SU-DHL-6 (cell line): ENCODE measurements around the gene SLC43A1.

Source experiments
- H2AFZ ChIP-seq: fragments of 200-600 bp; sonication (generic); 2 replicates; pipeline ENCODE4 v1.6.1; 2014; ENCODE audit warnings: low read depth, mild to moderate bottlenecking, moderate library complexity, mixed read lengths, antibody characterized with exemption, low read length; ENCODE audit not compliant: severe bottlenecking
- H3F3A ChIP-seq: fragments of 200-600 bp; shearing (Covaris generic); 2 replicates; pipeline ENCODE4 v1.6.0; 2016; ENCODE audit warnings: antibody characterized with exemption, mild to moderate bottlenecking; ENCODE audit not compliant: insufficient read depth
- H3K27ac ChIP-seq: fragments of 200-600 bp; sonication (generic); 2 replicates; pipeline ENCODE4 v1.5.1; 2016; ENCODE audit warnings: low read depth, mild to moderate bottlenecking, low read length, moderate library complexity, mixed read lengths
- H3K27me3 ChIP-seq: fragments of 200-600 bp; sonication (generic), shearing (Covaris generic); 2 replicates; pipeline ENCODE4 v1.6.0; 2014; ENCODE audit warnings: mild to moderate bottlenecking, low read length
- H3K36me3 ChIP-seq: fragments of 200-600 bp; sonication (generic); 2 replicates; pipeline ENCODE4 v1.6.1; 2014; ENCODE audit warnings: mild to moderate bottlenecking, low read length, mixed read lengths
- H3K4me2 ChIP-seq: fragments of 300-600, 200-600 bp; shearing (Covaris generic), sonication (generic); 2 replicates; pipeline ENCODE4 v1.6.0; 2014; ENCODE audit warnings: low read length, low read depth, mild to moderate bottlenecking; ENCODE audit not compliant: poor library complexity, severe bottlenecking
- H3K4me3 ChIP-seq: fragments of 200-600 bp; sonication (generic); 2 replicates; pipeline ENCODE4 v1.5.1; 2014; ENCODE audit warnings: antibody characterized with exemption, low read length, mild to moderate bottlenecking, mixed read lengths; ENCODE audit not compliant: insufficient read depth, poor library complexity, severe bottlenecking
- H3K79me2 ChIP-seq: fragments of 200-600 bp; sonication (generic); 2 replicates; pipeline ENCODE4 v1.6.1; 2014; ENCODE audit warnings: mild to moderate bottlenecking, low read length, moderate library complexity; ENCODE audit not compliant: insufficient read depth
- H3K9ac ChIP-seq: fragments of 200-600 bp; sonication (generic); 2 replicates; pipeline ENCODE4 v1.7.0; 2014; ENCODE audit warnings: mild to moderate bottlenecking, low read length
- H3K9me2 ChIP-seq: fragments of 200-600 bp; sonication (generic); replicated peaks from 2 replicates; pipeline ENCODE4 v1.6.1; 2014; ENCODE audit warnings: low read length; ENCODE audit not compliant: insufficient read depth
- H3K9me3 ChIP-seq: fragments of 200-600 bp; sonication (generic); 2 replicates; pipeline ENCODE4 v1.6.1; 2014; ENCODE audit warnings: low read length, mixed read lengths; ENCODE audit not compliant: insufficient read depth
- H4K20me1 ChIP-seq: fragments of 200-600 bp; sonication (generic); 2 replicates; pipeline ENCODE4 v1.6.1; 2014; ENCODE audit warnings: low read depth, mild to moderate bottlenecking, antibody characterized with exemption, low read length, moderate library complexity, mixed read lengths
- CTCF ChIP-seq: fragments of 200-600 bp; sonication (generic); IDR thresholded peaks from one replicate; pipeline ENCODE4 v1.5.1; 2017; ENCODE audit warnings: antibody characterized with exemption, mild to moderate bottlenecking, low read length, moderate library complexity; ENCODE audit not compliant: insufficient read depth, poor library complexity, severe bottlenecking
- EZH2phosphoT487 ChIP-seq: fragments of 200-600 bp; sonication (generic), shearing (Covaris generic); conservative IDR thresholded peaks from 2 replicates; pipeline ENCODE4 v1.6.1; 2018; ENCODE audit warnings: mild to moderate bottlenecking, antibody characterized with exemption, low read length, moderate library complexity, mixed read lengths

The SLC43A1 gene

GRCh38 chr11:57530596-57531507, 15.3 kb upstream of the SLC43A1 start, which contains the start of gene TIMM10:
TIMM10 (minus strand) TSS chr11:57530754; CDS start chr11:57530189, 565 bp downstream.
- peaks cover 25% of the 10 kb centered on the region for H3K79me2 ChIP-seq
- peak within 1 kb of the TSS; percentile 82 for H3K4me2 ChIP-seq
- no peaks in the 10 kb centered on the region for H3K27me3 ChIP-seq
- peak within 1 kb of the TSS; percentile 96 for H2AFZ ChIP-seq
- H3K36me3 ChIP-seq = no peaks in the 10 kb centered on the region
- H3K4me3 ChIP-seq = peak within 1 kb of the TSS; percentile 97
- H4K20me1 ChIP-seq = no peaks in the 10 kb centered on the region; the same call in 1 of the 2 replicates
- H3F3A ChIP-seq = peaks cover 7% of the 10 kb centered on the region; the same call in 1 of the 2 replicates
- H3K9ac ChIP-seq = peak within 1 kb of the TSS; percentile 99
- no peaks in the 10 kb centered on the region for H3K9me3 ChIP-seq
- peak within 1 kb of the TSS; percentile 62 for H3K27ac ChIP-seq
- TF ChIP-seq CTCF = no peak
- TF ChIP-seq EZH2phosphoT487 = no peak
- H3K9me2 ChIP-seq = no peaks in the 10 kb centered on the region

DNA sequence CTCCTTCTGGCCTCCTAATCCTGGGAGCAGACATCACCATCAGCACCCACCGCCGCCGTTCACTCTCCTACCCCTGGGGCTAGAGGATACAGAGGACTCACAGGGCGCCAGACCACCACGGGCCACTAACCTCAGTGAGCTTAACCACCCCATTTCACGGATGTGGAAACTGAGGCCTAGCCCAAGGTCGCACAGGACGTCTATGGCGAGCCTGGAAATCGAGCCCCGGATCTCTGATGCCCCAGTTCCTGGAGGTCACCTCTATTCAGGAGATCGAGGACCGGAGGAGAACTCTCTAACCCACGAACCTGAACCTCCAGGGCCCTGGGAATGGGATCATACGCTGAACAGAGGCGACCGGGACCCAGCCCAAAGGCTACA, 14.7 kb upstream of the SLC43A1 start:
- H3K9me3 ChIP-seq = no peaks in the 10 kb centered on the region
- H3K36me3 ChIP-seq = no peaks in the 10 kb centered on the region
- H4K20me1 ChIP-seq = no peaks in the 10 kb centered on the region; the same call in 1 of the 2 replicates
- H3F3A ChIP-seq = peaks cover 7% of the 10 kb centered on the region; the same call in 1 of the 2 replicates
- H3K27me3 ChIP-seq = no peaks in the 10 kb centered on the region
- peak overlapping the region; percentile 62 for H3K27ac ChIP-seq
- TF ChIP-seq CTCF (no peak), EZH2phosphoT487 (no peak)
- peak overlapping the region; percentile 97 for H3K4me3 ChIP-seq
- H3K9me2 ChIP-seq = no peaks in the 10 kb centered on the region
- peaks cover 25% of the 10 kb centered on the region for H3K79me2 ChIP-seq
- H3K9ac ChIP-seq = peak overlapping the region; percentile 99
- H2AFZ ChIP-seq = peak overlapping the region; percentile 47
- peak overlapping the region; percentile 82 for H3K4me2 ChIP-seq

DNA sequence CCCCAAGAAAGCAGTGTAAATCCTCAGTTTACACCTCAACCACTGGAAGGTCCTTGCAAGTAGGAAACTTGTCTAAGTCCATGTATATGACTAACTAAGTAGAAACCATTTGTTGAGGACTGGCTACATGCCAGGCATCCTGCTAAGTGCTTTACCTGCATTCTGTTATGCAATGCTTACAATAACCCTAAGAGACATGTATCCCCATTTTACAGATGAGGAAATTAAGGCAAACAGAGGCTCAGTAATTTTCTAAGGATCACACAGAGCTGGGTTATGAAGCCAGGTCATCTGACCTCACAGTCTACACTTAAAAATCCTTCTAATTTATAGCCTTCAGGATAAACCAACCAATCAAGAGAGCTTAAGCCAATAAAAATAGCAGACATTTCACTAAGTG, 13.5 kb upstream of the SLC43A1 start:
- H3K9ac ChIP-seq = peak overlapping the region; percentile 99
- H3K79me2 ChIP-seq = peaks cover 25% of the 10 kb centered on the region
- no peak for TF ChIP-seq CTCF
- TF ChIP-seq EZH2phosphoT487 = no peak
- peak overlapping the region; percentile 82 for H3K4me2 ChIP-seq
- H3K36me3 ChIP-seq = no peaks in the 10 kb centered on the region
- no peaks in the 10 kb centered on the region for H3K9me2 ChIP-seq
- peaks cover 7% of the 10 kb centered on the region; the same call in 1 of the 2 replicates for H3F3A ChIP-seq
- H3K27me3 ChIP-seq = no peaks in the 10 kb centered on the region
- H2AFZ ChIP-seq = no peak overlapping the region
- no peak overlapping the region for H3K27ac ChIP-seq
- no peaks in the 10 kb centered on the region; the same call in 1 of the 2 replicates for H4K20me1 ChIP-seq
- H3K9me3 ChIP-seq = no peaks in the 10 kb centered on the region
- peak overlapping the region; percentile 97 for H3K4me3 ChIP-seq
